HepG2 (cell line): ENCODE measurements around the gene NAGS. TPM values are rescaled to one million over a fixed set of nuclear protein-coding genes. Genes with fewer than 3 reads are reported as not detected.

Experiments used
- ARID2 ChIP-seq: sonication (generic); formaldehyde crosslinking; IDR thresholded peaks from 2 replicates; pipeline ENCODE4 v1.8.1; 2022; ENCODE audit warnings: mild to moderate bottlenecking, missing genetic modification reagents, borderline replicate concordance
- DPF2 ChIP-seq: sonication (generic); formaldehyde crosslinking; IDR thresholded peaks from 2 replicates; pipeline ENCODE4 v1.4.0; 2020; ENCODE audit warnings: mild to moderate bottlenecking, low read depth, missing genetic modification reagents, borderline replicate concordance
- DZIP1 ChIP-seq: sonication (generic); formaldehyde crosslinking; IDR thresholded peaks from 2 replicates; pipeline ENCODE4 v1.5.0; 2020; ENCODE audit warnings: mild to moderate bottlenecking, missing genetic modification reagents
- HNRNPUL1 ChIP-seq: fragments of 200-400 bp; formaldehyde crosslinking; IDR thresholded peaks from 2 replicates; pipeline ENCODE4 v1.6.1; 2017; ENCODE audit warnings: low read depth, mild to moderate bottlenecking, low read length, moderate library complexity
- JUND ChIP-seq: sonication (generic); formaldehyde crosslinking; IDR thresholded peaks from 2 replicates; pipeline ENCODE4 v1.8.0; 2022; ENCODE audit warnings: mild to moderate bottlenecking, missing genetic modification reagents
- NFE2L1 ChIP-seq: sonication (generic); formaldehyde crosslinking; IDR thresholded peaks from 2 replicates; pipeline ENCODE4 v1.4.0; 2020; ENCODE audit warnings: missing genetic modification reagents, mild to moderate bottlenecking, borderline replicate concordance
- NFKBIZ ChIP-seq: IDR thresholded peaks from 2 replicates; pipeline ENCODE4 v1.6.1; 2018; ENCODE audit warnings: missing genetic modification reagents, missing compliant biosample characterization
- NKX3-1 ChIP-seq: sonication (generic); formaldehyde crosslinking; IDR thresholded peaks from 2 replicates; pipeline ENCODE4 v1.5.0; 2020; ENCODE audit warnings: missing genetic modification reagents
- SMARCC2 ChIP-seq: fragments of 450-650 bp; IDR thresholded peaks from 2 replicates; pipeline ENCODE4 v1.6.1; 2017; ENCODE audit warnings: antibody characterized with exemption, mild to moderate bottlenecking
- ZFP82 ChIP-seq: sonication (generic); formaldehyde crosslinking; IDR thresholded peaks from 2 replicates; pipeline ENCODE4 v1.5.1; 2020; ENCODE audit warnings: mild to moderate bottlenecking, missing genetic modification reagents, borderline replicate concordance
- ZFX ChIP-seq: sonication (generic); formaldehyde crosslinking; IDR thresholded peaks from 2 replicates; pipeline ENCODE4 v1.4.0; 2020; ENCODE audit warnings: mild to moderate bottlenecking, low read depth, missing genetic modification reagents, moderate library complexity
- ZNF282 ChIP-seq: fragments of 450-650 bp; IDR thresholded peaks from 2 replicates; pipeline ENCODE4 v1.6.1; 2018; ENCODE audit not compliant: partially characterized antibody
- ZNF563 ChIP-seq: sonication (generic); formaldehyde crosslinking; IDR thresholded peaks from 2 replicates; pipeline ENCODE4 v1.8.0; 2022; ENCODE audit warnings: mild to moderate bottlenecking, moderate library complexity, missing genetic modification reagents
- polyA plus RNA-seq, 8 experiments: library from polyadenylated mRNA; depleted of rRNA in 3 of 8; stranded (reverse) in 7 of 8; unstranded in 1 of 8; fragments of >200 nt; fragmentation: Illumina TruSeq in 4 of 8; extraction: Trizol in 4 of 8; gene quantifications; 2 replicates each; pipeline versions ENCODE4 v1.2.1 to v1.2.3, GENCODE V29; 2011 to 2016; ENCODE audit warnings: low read depth in 4 of 8, missing spikeins in 1 of 8, mixed read lengths in 1 of 8; ENCODE audit not compliant: insufficient read depth in 1 of 8
- total RNA-seq, 5 experiments: library from RNA; depleted of rRNA; stranded (reverse); fragments of >200 nt; fragmentation: Illumina TruSeq; extraction: Trizol; gene quantifications; 2 replicates each; pipeline ENCODE4 v1.2.3, GENCODE V29; 2016; ENCODE audit warnings: low read depth in 1 of 5
- TF ChIP-seq, protein P1 (sequence below): sonication (generic); formaldehyde crosslinking; IDR thresholded peaks from 2 replicates; pipeline ENCODE4 v1.8.0; 2022; ENCODE audit warnings: missing genetic modification reagents, low read depth, mild to moderate bottlenecking, borderline replicate concordance
- TF ChIP-seq, protein P2 (sequence below): sonication (generic); formaldehyde crosslinking; IDR thresholded peaks from 2 replicates; pipeline ENCODE4 v1.4.0; 2020; ENCODE audit warnings: missing genetic modification reagents, mild to moderate bottlenecking, borderline replicate concordance
- TF ChIP-seq, protein P3 (sequence below): IDR thresholded peaks from 2 replicates; pipeline ENCODE4 v1.6.1; 2012; ENCODE audit warnings: low read length, improper control_type of control experiment
- TF ChIP-seq, protein P4 (sequence below): sonication (generic); formaldehyde crosslinking; IDR thresholded peaks from 2 replicates; pipeline ENCODE4 v1.5.0; 2020; ENCODE audit warnings: missing genetic modification reagents, mild to moderate bottlenecking, borderline replicate concordance

NAGS gene
- total and polyA plus RNA-seq, 2 of the 13 experiments (the other 11 are each of a cell fraction or from before 2014, with no cell fraction given) = 4.3 to 5.1 TPM

DNA sequence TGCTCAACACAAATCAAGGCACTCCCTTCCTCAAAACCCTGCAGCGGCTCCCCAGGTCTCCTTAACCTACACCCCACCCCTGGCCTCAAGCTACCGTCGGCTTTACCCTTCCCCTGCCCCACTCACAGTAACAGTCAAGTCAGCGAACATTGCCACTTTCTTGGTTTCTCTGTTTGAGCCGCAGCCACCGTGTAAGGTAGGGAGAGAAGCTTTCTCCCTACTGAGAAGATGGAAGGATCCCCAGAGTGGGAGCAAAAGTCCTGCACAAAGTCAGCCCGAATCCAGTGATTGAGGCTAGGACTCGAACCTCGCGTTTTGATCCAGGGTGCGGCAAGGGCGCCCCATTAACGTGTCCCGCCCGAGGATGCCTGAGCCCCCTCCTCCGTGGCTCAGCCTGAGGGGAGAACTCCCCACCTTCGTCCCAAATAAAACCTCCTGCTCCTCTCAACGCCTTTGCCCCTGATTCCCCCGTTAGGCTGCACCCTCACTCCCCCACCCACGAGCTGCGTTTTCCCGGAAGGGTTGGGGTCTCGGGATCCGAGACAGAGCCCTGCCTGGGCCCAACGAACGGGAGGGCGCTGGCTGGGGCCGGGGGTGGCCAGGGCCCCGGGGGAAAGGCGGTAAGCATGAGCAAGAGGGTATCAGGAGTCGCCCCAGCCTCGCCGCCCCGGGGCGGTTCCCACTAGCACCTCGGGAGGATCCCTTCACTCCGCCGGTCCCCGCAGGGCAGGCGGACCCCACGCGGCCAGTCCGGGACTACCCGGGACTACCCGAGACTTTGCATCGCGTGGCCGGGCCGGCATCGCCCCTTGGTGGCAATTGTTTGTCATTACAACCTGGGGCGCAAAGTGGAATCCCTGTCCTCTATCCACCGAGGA is 9.9 kb upstream of the NAGS start (continued):
- TF ChIP-seq ARID2 (CRISPR knock-in tag) = no peak
- TF ChIP-seq NKX3-1 (CRISPR knock-in tag) = no peak
- no peak for TF ChIP-seq HNRNPUL1
- TF ChIP-seq NFKBIZ (CRISPR knock-in tag) = no peak
- TF ChIP-seq, protein P1, sequence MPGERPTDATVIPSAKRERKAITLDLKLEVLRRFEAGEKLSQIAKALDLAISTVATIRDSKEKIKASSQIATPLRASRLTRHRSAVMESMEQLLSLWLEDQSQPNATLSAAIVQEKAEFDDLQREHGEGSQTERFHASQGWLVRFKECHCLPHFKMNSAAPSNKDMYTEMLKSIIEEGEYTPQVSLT (CRISPR knock-in tag) = no peak
- TF ChIP-seq ZFP82 = no peak
- TF ChIP-seq, protein P2, sequence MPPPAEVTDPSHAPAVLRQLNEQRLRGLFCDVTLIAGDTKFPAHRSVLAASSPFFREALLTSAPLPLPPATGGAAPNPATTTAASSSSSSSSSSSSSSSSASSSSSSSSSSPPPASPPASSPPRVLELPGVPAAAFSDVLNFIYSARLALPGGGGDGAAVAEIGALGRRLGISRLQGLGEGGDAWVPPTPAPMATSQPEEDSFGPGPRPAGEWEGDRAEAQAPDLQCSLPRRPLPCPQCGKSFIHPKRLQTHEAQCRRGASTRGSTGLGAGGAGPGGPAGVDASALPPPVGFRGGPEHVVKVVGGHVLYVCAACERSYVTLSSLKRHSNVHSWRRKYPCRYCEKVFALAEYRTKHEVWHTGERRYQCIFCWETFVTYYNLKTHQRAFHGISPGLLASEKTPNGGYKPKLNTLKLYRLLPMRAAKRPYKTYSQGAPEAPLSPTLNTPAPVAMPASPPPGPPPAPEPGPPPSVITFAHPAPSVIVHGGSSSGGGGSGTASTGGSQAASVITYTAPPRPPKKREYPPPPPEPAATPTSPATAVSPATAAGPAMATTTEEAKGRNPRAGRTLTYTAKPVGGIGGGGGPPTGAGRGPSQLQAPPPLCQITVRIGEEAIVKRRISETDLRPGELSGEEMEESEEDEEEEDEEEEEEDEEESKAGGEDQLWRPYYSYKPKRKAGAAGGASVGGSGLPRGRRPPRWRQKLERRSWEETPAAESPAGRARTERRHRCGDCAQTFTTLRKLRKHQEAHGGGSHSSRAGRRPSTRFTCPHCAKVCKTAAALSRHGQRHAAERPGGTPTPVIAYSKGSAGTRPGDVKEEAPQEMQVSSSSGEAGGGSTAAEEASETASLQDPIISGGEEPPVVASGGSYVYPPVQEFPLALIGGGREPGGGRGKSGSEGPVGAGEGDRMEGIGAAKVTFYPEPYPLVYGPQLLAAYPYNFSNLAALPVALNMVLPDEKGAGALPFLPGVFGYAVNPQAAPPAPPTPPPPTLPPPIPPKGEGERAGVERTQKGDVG (CRISPR knock-in tag) = no peak
- no peak for TF ChIP-seq JUND (CRISPR knock-in tag)
- TF ChIP-seq NFE2L1 (CRISPR knock-in tag) = no peak
- TF ChIP-seq SMARCC2 = no peak
- no peak for TF ChIP-seq ZFX (CRISPR knock-in tag)
- TF ChIP-seq, protein P3, sequence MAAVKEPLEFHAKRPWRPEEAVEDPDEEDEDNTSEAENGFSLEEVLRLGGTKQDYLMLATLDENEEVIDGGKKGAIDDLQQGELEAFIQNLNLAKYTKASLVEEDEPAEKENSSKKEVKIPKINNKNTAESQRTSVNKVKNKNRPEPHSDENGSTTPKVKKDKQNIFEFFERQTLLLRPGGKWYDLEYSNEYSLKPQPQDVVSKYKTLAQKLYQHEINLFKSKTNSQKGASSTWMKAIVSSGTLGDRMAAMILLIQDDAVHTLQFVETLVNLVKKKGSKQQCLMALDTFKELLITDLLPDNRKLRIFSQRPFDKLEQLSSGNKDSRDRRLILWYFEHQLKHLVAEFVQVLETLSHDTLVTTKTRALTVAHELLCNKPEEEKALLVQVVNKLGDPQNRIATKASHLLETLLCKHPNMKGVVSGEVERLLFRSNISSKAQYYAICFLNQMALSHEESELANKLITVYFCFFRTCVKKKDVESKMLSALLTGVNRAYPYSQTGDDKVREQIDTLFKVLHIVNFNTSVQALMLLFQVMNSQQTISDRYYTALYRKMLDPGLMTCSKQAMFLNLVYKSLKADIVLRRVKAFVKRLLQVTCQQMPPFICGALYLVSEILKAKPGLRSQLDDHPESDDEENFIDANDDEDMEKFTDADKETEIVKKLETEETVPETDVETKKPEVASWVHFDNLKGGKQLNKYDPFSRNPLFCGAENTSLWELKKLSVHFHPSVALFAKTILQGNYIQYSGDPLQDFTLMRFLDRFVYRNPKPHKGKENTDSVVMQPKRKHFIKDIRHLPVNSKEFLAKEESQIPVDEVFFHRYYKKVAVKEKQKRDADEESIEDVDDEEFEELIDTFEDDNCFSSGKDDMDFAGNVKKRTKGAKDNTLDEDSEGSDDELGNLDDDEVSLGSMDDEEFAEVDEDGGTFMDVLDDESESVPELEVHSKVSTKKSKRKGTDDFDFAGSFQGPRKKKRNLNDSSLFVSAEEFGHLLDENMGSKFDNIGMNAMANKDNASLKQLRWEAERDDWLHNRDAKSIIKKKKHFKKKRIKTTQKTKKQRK = no peak
- no peak for TF ChIP-seq ZNF563 (CRISPR knock-in tag)
- no peak for TF ChIP-seq DPF2 (CRISPR knock-in tag)
- TF ChIP-seq, protein P4, sequence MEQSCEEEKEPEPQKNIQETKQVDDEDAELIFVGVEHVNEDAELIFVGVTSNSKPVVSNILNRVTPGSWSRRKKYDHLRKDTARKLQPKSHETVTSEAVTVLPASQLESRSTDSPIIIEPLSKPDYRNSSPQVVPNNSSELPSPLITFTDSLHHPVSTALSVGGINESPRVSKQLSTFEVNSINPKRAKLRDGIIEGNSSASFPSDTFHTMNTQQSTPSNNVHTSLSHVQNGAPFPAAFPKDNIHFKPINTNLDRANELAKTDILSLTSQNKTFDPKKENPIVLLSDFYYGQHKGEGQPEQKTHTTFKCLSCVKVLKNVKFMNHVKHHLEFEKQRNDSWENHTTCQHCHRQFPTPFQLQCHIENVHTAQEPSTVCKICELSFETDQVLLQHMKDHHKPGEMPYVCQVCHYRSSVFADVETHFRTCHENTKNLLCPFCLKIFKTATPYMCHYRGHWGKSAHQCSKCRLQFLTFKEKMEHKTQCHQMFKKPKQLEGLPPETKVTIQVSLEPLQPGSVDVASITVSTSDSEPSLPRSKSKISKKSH (CRISPR knock-in tag) = no peak
- TF ChIP-seq ZNF282 = no peak
- TF ChIP-seq DZIP1 = no peak
